Caco-2 (cell line): Measurements from ENCODE around the gene TSC22D1. TPM values are rescaled to one million over a fixed set of nuclear protein-coding genes. Genes with fewer than 3 reads are reported as not detected.

Experiments used
- BruUV-seq: library from RNA; stranded (reverse); fragments of 400-500 nt; replicated peaks from 2 replicates; lab custom pipeline; 2021; lab: Mats Ljungman, UMichigan
- CTCF ChIA-PET: fragments of 300-600 bp; sonication (Branson Sonifier 250); formaldehyde crosslinking; loops from one replicate; lab custom pipeline; 2022; ENCODE audit warnings: antibody characterized with exemption; lab: Charles Lee
- POLR2A ChIA-PET: fragments of 300-600 bp; sonication (Branson Sonifier 250); formaldehyde crosslinking; loops from one replicate; lab custom pipeline; 2022; ENCODE audit warnings: antibody characterized with exemption; lab: Charles Lee
- DNase-seq, 2 experiments: peaks; one replicate each; pipeline versions ENCODE4 v3.0.0 to v3.0.0-alpha.2; 2020 to 2022
- H3K27me3 ChIP-seq: replicated peaks from 2 replicates; pipeline ENCODE4 v1.6.0; 2011; ENCODE audit warnings: low read length; ENCODE audit not compliant: control insufficient read depth, insufficient read depth
- H3K36me3 ChIP-seq: 2 replicates; pipeline ENCODE4 v1.5.1; 2011; ENCODE audit warnings: low read length; ENCODE audit not compliant: control insufficient read depth, insufficient read depth
- H3K4me1 ChIP-seq: fragments of 250-450 bp; sonication (Bioruptor Pico); 2 replicates; pipeline ENCODE4 v1.5.1; 2020; ENCODE audit warnings: mild to moderate bottlenecking
- H3K4me3 ChIP-seq: 2 replicates; pipeline ENCODE4 v1.5.1; 2011; ENCODE audit warnings: low read depth, mild to moderate bottlenecking, control low read depth, low read length
- H3K9me3 ChIP-seq: fragments of 250-450 bp; sonication (Bioruptor Pico); 2 replicates; pipeline ENCODE4 v1.5.1; 2020; ENCODE audit warnings: mild to moderate bottlenecking, moderate library complexity
- H3K27ac Mint-ChIP-seq: one replicate; pipeline ENCODE4 v1.8.0; 2022; ENCODE audit warnings: mixed read lengths; ENCODE audit not compliant: unreplicated experiment
- H3K27me3 Mint-ChIP-seq: one replicate; pipeline ENCODE4 v1.8.0; 2022; ENCODE audit warnings: mixed read lengths; ENCODE audit not compliant: insufficient read depth, unreplicated experiment
- H3K36me3 Mint-ChIP-seq: one replicate; pipeline ENCODE4 v1.8.0; 2022; ENCODE audit warnings: mild to moderate bottlenecking, mixed read lengths; ENCODE audit not compliant: insufficient read depth, unreplicated experiment
- H3K4me1 Mint-ChIP-seq: one replicate; pipeline ENCODE4 v1.8.0; 2022; ENCODE audit warnings: low read depth, mixed read lengths; ENCODE audit not compliant: unreplicated experiment
- H3K4me3 Mint-ChIP-seq: one replicate; pipeline ENCODE4 v1.8.0; 2022; ENCODE audit warnings: mild to moderate bottlenecking, moderate library complexity, mixed read lengths; ENCODE audit not compliant: unreplicated experiment
- H3K9me3 Mint-ChIP-seq: one replicate; pipeline ENCODE4 v1.8.0; 2022; ENCODE audit warnings: mixed read lengths; ENCODE audit not compliant: unreplicated experiment
- CTCF ChIP-seq, 2 experiments: fragments of 200-600 bp in 1 of 2; IDR thresholded peaks; 1 replicate in 1 of 2; 2 replicates in 1 of 2; pipeline versions ENCODE4 v1.5.1 to v1.8.0; 2011 to 2022; ENCODE audit warnings: antibody characterized with exemption in 1 of 2, control low read depth in 1 of 2, inconsistent platforms in 1 of 2, low read depth in 1 of 2, low read length in 1 of 2, mild to moderate bottlenecking in 1 of 2, moderate library complexity in 1 of 2; ENCODE audit not compliant: insufficient read depth in 1 of 2, severe bottlenecking in 1 of 2, unreplicated experiment in 1 of 2
- intact Hi-C: fragments of 100-400 bp; cut with micrococcal nuclease; formaldehyde crosslinking; loops from one replicate; pipeline ENCODE4 v1.10.0; 2022; ENCODE audit not compliant: unreplicated experiment
- total RNA-seq: library from RNA; stranded (reverse); gene quantifications from 2 replicates; pipeline ENCODE4 v1.2.3, GENCODE V29; 2022

TSC22D1 gene
- total RNA-seq, 1 experiment from 2014 or later: 159 TPM

- CTCF ChIA-PET: no interaction called here
- no peak for TF ChIP-seq CTCF (IDR thresholded peaks at IDR 0.05; ENCODE audit: insufficient read depth in 1 of 2, low read depth in 1 of 2, low read length in 1 of 2, severe bottlenecking in 1 of 2, unreplicated experiment in 1 of 2)
- H3K27me3 Mint-ChIP-seq: no peaks in the 10 kb centered on the region
- H3K9me3 Mint-ChIP-seq: peaks cover 5% of the 10 kb centered on the region
- H3K36me3 ChIP-seq: no peaks in the 10 kb centered on the region
- no peaks in the 10 kb centered on the region for H3K27me3 ChIP-seq
- H3K4me3 ChIP-seq: no peak overlapping the region
- H3K4me3 Mint-ChIP-seq: no peak overlapping the region
- H3K4me1 Mint-ChIP-seq: peaks cover 20% of the 10 kb centered on the region
- H3K9me3 ChIP-seq: no peaks in the 10 kb centered on the region
- H3K36me3 Mint-ChIP-seq: no peaks in the 10 kb centered on the region
- no peak for DNase-seq
- POLR2A ChIA-PET: no interaction called here
- intact Hi-C loops: no loop called here
- peak overlapping the region; percentile 89 for H3K27ac Mint-ChIP-seq
- BruUV-seq: TSS peak; percentile 44
- H3K4me1 ChIP-seq: peaks cover 26% of the 10 kb centered on the region
Measured at GRCh38 chr13:44451651-44452050, 124.5 kb downstream of the TSC22D1 start.

- no peak for DNase-seq
- Mint-ChIP-seq H3K4me3 (no peak overlapping the region), H3K4me1 (peaks cover 24% of the 10 kb centered on the region), H3K27ac (peak overlapping the region; percentile 89), H3K27me3 (no peaks in the 10 kb centered on the region), H3K9me3 (no peaks in the 10 kb centered on the region), H3K36me3 (no peaks in the 10 kb centered on the region)
- Histone ChIP-seq H3K9me3 (no peaks in the 10 kb centered on the region), H3K4me1 (peaks cover 26% of the 10 kb centered on the region), H3K27me3 (no peaks in the 10 kb centered on the region), H3K36me3 (no peaks in the 10 kb centered on the region), H3K4me3 (no peak overlapping the region)
- intact Hi-C loops: no loop called here
- POLR2A ChIA-PET: no interaction called here
- BruUV-seq: no TSS peak
- CTCF ChIA-PET: no interaction called here
- TF ChIP-seq CTCF (IDR thresholded peaks at IDR 0.05; ENCODE audit: insufficient read depth in 1 of 2, low read depth in 1 of 2, low read length in 1 of 2, severe bottlenecking in 1 of 2, unreplicated experiment in 1 of 2): no peak
Measured at GRCh38 chr13:44451126-44451525, 125.0 kb downstream of the TSC22D1 start.

GRCh38 chr13:44449999-44450821, 125.9 kb downstream of the TSC22D1 start:
- no peaks in the 10 kb centered on the region for H3K9me3 ChIP-seq
- TSS peak; percentile 76 for BruUV-seq
- intact Hi-C loops: no loop called here
- H3K27ac Mint-ChIP-seq: peak overlapping the region; percentile 89
- no peak for TF ChIP-seq CTCF (IDR thresholded peaks at IDR 0.05; ENCODE audit: insufficient read depth in 1 of 2, low read depth in 1 of 2, low read length in 1 of 2, severe bottlenecking in 1 of 2, unreplicated experiment in 1 of 2)
- H3K4me1 ChIP-seq: peaks cover 26% of the 10 kb centered on the region
- CTCF ChIA-PET: no interaction called here
- no peaks in the 10 kb centered on the region for H3K36me3 ChIP-seq
- no peaks in the 10 kb centered on the region for H3K27me3 Mint-ChIP-seq
- H3K27me3 ChIP-seq: no peaks in the 10 kb centered on the region
- no peaks in the 10 kb centered on the region for H3K9me3 Mint-ChIP-seq
- no peak overlapping the region for H3K4me3 ChIP-seq
- H3K36me3 Mint-ChIP-seq: no peaks in the 10 kb centered on the region
- H3K4me1 Mint-ChIP-seq: peaks cover 24% of the 10 kb centered on the region
- DNase-seq: peak; percentile 59 to 69
- H3K4me3 Mint-ChIP-seq: no peak overlapping the region
- POLR2A ChIA-PET: no interaction called here
